ENCODE data around the gene OGFOD2. TPM values are rescaled to one million over a fixed set of nuclear protein-coding genes. Genes with fewer than 3 reads are reported as not detected.

Gene OGFOD2
- total RNA-seq, 1 donor from 2014 or later: 19.5 TPM

GRCh38 chr12:122989874-122990419, 14.9 kb downstream of the OGFOD2 start:
- no peak for TF ChIP-seq CTCF (IDR thresholded peaks at IDR 0.05)
- DNase-seq (no peak), ATAC-seq (no peak)
- no peaks in the 10 kb centered on the region for H3K9me3 ChIP-seq
- no peaks in the 10 kb centered on the region for H3K27me3 ChIP-seq (ENCODE audit: low read depth)
- intact Hi-C loops (cut with DNase I): no loop called here
- no peak overlapping the region for H3K4me3 ChIP-seq
- peaks cover 68% of the 10 kb centered on the region for H3K36me3 ChIP-seq
- no peak overlapping the region for H3K27ac ChIP-seq
- H3K4me1 ChIP-seq: peaks cover 8% of the 10 kb centered on the region

DNA sequence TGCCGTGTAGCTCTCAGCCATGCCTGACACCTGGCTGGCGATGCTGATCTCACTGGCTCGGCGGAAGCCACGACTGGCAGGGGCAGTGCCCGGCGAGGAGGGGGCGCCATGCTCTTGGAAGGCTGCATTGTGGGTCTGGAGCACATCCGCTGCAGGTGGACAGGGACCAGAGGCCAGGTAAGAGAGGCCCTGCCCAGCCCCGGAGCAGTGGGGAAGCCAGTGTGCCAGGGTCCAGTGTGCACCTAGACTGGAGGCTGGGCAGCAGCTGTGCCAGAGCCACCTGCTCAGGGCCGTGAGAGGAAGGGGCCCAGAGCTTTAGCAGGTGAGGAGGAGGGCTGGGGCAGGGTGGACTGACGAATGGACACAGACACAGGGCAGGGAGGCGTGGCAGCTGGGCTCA, 15.5 kb downstream of the OGFOD2 start:
- no peak for TF ChIP-seq CTCF (IDR thresholded peaks at IDR 0.05)
- Histone ChIP-seq H3K4me1 (peaks cover 2% of the 10 kb centered on the region), H3K27me3 (ENCODE audit: low read depth) (no peaks in the 10 kb centered on the region), H3K36me3 (peaks cover 67% of the 10 kb centered on the region), H3K27ac (no peak overlapping the region), H3K4me3 (no peak overlapping the region), H3K9me3 (no peaks in the 10 kb centered on the region)
- intact Hi-C loops (cut with DNase I): no loop called here
- no peak for DNase-seq
- ATAC-seq: no peak

- Histone ChIP-seq H3K27me3 (ENCODE audit: low read depth) (no peaks in the 10 kb centered on the region), H3K36me3 (peaks cover 68% of the 10 kb centered on the region), H3K4me1 (no peaks in the 10 kb centered on the region), H3K4me3 (no peak overlapping the region), H3K27ac (no peak overlapping the region), H3K9me3 (no peaks in the 10 kb centered on the region)
- ATAC-seq (no peak), DNase-seq (no peak)
- no peak for TF ChIP-seq CTCF (IDR thresholded peaks at IDR 0.05)
- intact Hi-C loops (cut with DNase I): no loop called here
Measured at GRCh38 chr12:122990961-122991622, 16.0 kb downstream of the OGFOD2 start.

- no peaks in the 10 kb centered on the region for H3K9me3 ChIP-seq
- H3K27me3 ChIP-seq (ENCODE audit: low read depth): no peaks in the 10 kb centered on the region
- no peak for DNase-seq
- peaks cover 73% of the 10 kb centered on the region for H3K36me3 ChIP-seq
- no peak for TF ChIP-seq CTCF (IDR thresholded peaks at IDR 0.05)
- H3K4me1 ChIP-seq: no peaks in the 10 kb centered on the region
- ATAC-seq: no peak
- H3K4me3 ChIP-seq: no peak overlapping the region
- intact Hi-C loops (cut with DNase I): no loop called here
- no peak overlapping the region for H3K27ac ChIP-seq
Measured at GRCh38 chr12:122991623-122992275, 16.7 kb downstream of the OGFOD2 start.

DNA sequence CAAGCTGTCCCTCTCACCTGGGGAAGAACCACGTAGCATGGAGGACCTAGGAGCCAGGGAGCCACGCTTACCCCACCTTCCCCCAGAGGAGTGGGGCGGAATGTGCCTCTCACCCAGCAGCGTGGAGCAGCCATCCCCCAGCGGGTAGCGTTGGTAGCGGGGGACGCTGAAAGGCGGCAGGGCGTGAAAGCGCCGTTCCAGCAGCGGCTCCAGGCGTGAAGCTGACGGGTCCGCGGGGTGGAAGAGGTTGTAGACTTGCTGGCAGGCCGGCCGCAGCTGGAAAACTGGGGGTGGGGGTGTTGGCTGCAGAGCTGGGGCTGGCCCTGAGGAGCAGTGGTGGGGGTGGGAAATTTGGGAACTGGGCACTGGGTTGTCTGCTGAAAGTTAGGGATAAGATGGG, 17.3 kb downstream of the OGFOD2 start:
- no peak for TF ChIP-seq CTCF (IDR thresholded peaks at IDR 0.05)
- no peaks in the 10 kb centered on the region for H3K27me3 ChIP-seq (ENCODE audit: low read depth)
- ATAC-seq (no peak), DNase-seq (no peak)
- intact Hi-C loops (cut with DNase I): no loop called here
- H3K27ac ChIP-seq: no peak overlapping the region
- peaks cover 73% of the 10 kb centered on the region for H3K36me3 ChIP-seq
- no peak overlapping the region for H3K4me3 ChIP-seq
- H3K9me3 ChIP-seq: no peaks in the 10 kb centered on the region
- H3K4me1 ChIP-seq: no peaks in the 10 kb centered on the region
